SIG-M5 treated with dmso at 0.1 percent for 504 hours (cell line): Measurements from ENCODE around the gene PRR20B.
A peak's percentile ranks its signal among the peaks of the same experiment; 100 is the strongest.
"Not testable (repeated sequence)": the region's sequence is repeated elsewhere in the genome, so short reads cannot be mapped to it uniquely, and the experiment has no call there.

Experiments used
- DNase-seq: peaks from one replicate; lab custom pipeline; 2025; ENCODE audit not compliant: unreplicated experiment; lab: John Stamatoyannopoulos, UW

Gene PRR20B

GRCh38 chr13:57147188-57147587 lies at the start of gene PRR20B:
Gene PRR20B, plus strand, starts transcription at chr13:57147488. Its CDS starts 387 bp downstream, at chr13:57147875.
- DNase-seq = not testable (repeated sequence)

DNA sequence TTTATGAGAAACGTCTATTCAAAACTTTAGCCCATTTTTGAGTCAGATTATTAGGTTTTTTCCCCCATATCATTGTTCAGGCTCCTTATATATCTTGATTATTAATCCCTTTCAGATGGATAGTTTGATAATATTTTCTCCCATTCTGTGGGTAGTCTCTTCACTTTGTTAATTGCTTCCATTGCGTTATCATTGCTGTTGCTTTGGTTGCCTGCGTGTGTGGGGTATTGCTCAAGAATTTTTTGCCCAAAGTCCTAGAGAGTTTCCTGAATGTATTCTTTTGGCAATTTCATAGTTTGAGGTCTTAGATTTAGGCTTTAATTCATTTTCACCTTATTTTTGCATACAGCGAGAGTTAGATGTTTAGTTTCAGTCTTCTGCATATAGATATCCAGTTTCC lies 32.3 kb upstream of the PRR20B start:
- DNase-seq = no peak

- no peak for DNase-seq
These were observed 23.6 kb upstream of the PRR20B start for GRCh38 chr13:57123681-57124080.

DNA sequence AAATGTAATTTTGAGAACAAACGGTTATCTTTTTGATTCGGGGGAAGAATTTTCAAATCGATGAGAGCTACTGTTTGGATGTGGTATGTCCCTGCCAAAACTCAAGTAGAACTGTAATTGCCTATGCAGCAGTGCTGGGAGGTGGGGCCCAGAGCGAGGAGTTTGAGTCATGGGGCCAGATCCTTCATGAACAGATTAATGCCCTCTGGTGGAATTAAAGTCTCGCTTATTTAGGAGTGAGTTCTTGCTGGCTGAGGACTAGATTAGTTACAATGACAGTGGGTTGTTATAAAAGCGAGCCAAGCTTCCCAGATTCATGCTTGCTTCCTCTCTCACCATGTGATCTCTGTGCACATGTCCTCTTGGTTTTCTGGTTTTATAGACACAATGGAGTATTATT lies 18.4 kb upstream of the PRR20B start:
- peak; percentile 3 for DNase-seq

- no peak for DNase-seq
These were observed 11.2 kb upstream of the PRR20B start for GRCh38 chr13:57136093-57136492.

- no peak for DNase-seq
These were observed 9.7 kb upstream of the PRR20B start for GRCh38 chr13:57137585-57137984.

GRCh38 chr13:57138988-57139387 lies 8.3 kb upstream of the PRR20B start:
- DNase-seq = no peak

DNA sequence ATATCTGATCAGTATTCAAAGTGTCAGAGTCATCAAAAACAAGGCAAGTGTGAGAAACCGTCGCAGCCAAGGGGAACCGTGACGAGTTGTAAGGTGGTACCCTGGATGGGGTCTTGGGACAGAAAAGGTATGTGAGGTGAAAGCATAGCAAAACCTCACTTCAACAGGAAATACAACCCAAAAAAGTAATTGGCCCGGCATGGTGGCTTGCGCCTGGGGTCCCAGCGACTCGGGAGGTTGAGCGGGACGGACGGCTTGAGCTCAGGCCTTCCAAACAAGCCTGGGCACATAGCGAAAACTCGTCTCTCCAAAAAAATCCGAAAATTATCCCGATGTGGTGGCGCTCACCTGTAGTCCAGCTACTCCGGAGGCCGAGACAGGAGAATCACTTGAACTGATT lies 7.5 kb upstream of the PRR20B start:
- DNase-seq = not testable (repeated sequence)

GRCh38 chr13:57140235-57140968 lies 6.9 kb upstream of the PRR20B start, which contains the start of gene PRR20A:
Gene PRR20A, plus strand, starts transcription at chr13:57140918. Its CDS starts 387 bp downstream, at chr13:57141305.
- not testable (repeated sequence) for DNase-seq

DNA sequence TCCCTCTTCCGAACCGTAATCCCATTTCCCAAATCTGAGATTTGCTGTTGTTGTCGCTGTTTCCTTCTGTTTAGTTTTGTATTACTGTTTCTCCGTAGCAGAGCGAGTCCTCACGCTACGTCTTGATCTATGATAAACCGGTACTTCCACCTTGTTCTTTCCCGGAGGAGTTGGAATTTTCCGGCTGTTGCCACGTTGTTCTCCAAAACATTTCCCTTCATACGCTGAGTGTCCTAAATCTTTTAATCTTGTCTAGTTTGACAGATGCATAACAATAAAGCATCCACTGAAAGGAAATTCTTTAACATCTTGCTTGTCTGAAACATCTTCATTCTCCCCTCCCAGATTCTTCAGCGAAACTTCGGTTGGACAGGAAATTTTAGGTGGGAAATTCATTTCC lies 818 bp downstream of the PRR20B start:
- DNase-seq = not testable (repeated sequence)

DNA sequence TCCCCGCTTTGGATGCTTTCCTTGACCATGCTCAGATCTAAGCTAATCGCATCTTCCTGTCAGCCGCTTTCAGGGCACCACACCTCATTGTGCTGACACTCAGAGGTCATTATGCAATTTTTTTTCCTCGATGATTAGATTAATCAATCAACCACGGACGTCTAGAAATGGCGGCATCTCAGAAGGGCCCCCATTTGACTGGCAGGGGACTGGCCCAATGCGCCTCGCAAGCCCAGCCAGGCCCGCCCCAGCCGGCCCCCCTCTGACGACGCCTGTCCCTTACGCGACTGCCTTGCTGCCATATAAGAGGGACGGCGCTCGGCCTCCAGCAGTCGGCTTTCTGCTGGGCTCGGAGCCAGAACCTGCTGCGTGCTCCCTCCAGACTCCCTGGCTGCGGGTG lies 6.5 kb downstream of the PRR20B start, which contains the start of gene PRR20C:
Gene PRR20C (plus strand): TSS at position 301 of the 400 bp plus-strand sequence. CDS start 387 bp downstream, outside the sequence.
- DNase-seq = not testable (repeated sequence)

DNA sequence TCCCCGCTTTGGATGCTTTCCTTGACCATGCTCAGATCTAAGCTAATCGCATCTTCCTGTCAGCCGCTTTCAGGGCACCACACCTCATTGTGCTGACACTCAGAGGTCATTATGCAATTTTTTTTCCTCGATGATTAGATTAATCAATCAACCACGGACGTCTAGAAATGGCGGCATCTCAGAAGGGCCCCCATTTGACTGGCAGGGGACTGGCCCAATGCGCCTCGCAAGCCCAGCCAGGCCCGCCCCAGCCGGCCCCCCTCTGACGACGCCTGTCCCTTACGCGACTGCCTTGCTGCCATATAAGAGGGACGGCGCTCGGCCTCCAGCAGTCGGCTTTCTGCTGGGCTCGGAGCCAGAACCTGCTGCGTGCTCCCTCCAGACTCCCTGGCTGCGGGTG lies 13.0 kb downstream of the PRR20B start, which contains the start of gene PRR20D:
Gene PRR20D (plus strand): TSS at position 301 of the 400 bp plus-strand sequence. CDS start 387 bp downstream, outside the sequence.
- not testable (repeated sequence) for DNase-seq

DNA sequence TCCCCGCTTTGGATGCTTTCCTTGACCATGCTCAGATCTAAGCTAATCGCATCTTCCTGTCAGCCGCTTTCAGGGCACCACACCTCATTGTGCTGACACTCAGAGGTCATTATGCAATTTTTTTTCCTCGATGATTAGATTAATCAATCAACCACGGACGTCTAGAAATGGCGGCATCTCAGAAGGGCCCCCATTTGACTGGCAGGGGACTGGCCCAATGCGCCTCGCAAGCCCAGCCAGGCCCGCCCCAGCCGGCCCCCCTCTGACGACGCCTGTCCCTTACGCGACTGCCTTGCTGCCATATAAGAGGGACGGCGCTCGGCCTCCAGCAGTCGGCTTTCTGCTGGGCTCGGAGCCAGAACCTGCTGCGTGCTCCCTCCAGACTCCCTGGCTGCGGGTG lies 19.6 kb downstream of the PRR20B start, which contains the start of gene PRR20E:
Gene PRR20E (plus strand): TSS at position 301 of the 400 bp plus-strand sequence. CDS start 387 bp downstream, outside the sequence.
- not testable (repeated sequence) for DNase-seq

DNA sequence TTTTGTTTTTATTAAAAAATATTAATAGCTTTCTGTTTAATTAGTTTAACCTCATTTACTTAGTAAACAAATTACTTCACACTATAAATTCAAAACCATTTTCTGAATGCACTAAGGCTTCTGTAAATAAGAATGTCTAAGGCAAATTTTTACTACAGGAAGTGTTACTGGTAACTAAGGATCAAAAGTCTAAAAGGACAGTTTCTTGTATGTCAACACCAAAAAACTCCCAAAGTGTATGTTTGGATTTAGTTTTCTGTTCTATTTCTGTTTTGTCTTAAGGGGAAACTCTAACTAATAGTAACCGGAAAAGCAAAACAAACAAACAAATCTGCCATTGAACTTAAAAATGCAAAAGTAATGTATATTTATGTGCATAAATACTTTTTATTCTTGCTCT lies 44.4 kb downstream of the PRR20B start:
- no peak for DNase-seq
